CD4-positive, alpha-beta T cell (primary cell): ENCODE data around the gene LMF1. TPM values are rescaled to one million over a fixed set of nuclear protein-coding genes. Genes with fewer than 3 reads are reported as not detected.
"Not testable (repeated sequence)": the region's sequence is repeated elsewhere in the genome, so short reads cannot be mapped to it uniquely, and the experiment has no call there.

Source experiments
- ATAC-seq: fragments of 200-7000 bp; cut with Tn5 transposase; one replicate; pipeline ENCODE4 v1.10.0; 2022; ENCODE audit warnings: mild to moderate bottlenecking; ENCODE audit not compliant: poor library complexity
- CTCF ChIA-PET: fragments of 350-600 bp; sonication (Branson Sonifier 250); formaldehyde crosslinking; loops from one replicate; lab custom pipeline; 2021; ENCODE audit warnings: antibody characterized with exemption, inconsistent platforms; lab: Charles Lee
- POLR2A ChIA-PET: fragments of 350-600 bp; sonication (Branson Sonifier 250); formaldehyde crosslinking; loops from one replicate; lab custom pipeline; 2021; ENCODE audit warnings: antibody characterized with exemption, inconsistent platforms; lab: Charles Lee
- DNase-seq, 14 experiments: peaks; one replicate each; pipeline ENCODE4 v3.0.0-alpha.2; 2013 to 2020; ENCODE audit warnings: mixed read lengths in 2 of 14
- H3K27ac ChIP-seq, 2 donors: one replicate each; pipeline versions ENCODE4 v1.5.1 to v1.7.0; 2013; ENCODE audit warnings: low read length in 2 of 2, low read depth in 1 of 2, mild to moderate bottlenecking in 1 of 2
- H3K27me3 ChIP-seq, 2 experiments: 1 replicate in 1 of 2; 2 replicates in 1 of 2; pipeline versions ENCODE4 v1.6.1 to v1.7.0; 2013; ENCODE audit warnings: low read length in 2 of 2, control low read depth in 1 of 2, mild to moderate bottlenecking in 1 of 2, moderate library complexity in 1 of 2; ENCODE audit not compliant: insufficient read depth in 2 of 2, control insufficient read depth in 1 of 2
- H3K36me3 ChIP-seq: one replicate; pipeline ENCODE4 v1.6.1; 2013; ENCODE audit warnings: low read length, control low read depth; ENCODE audit not compliant: insufficient read depth
- H3K4me1 ChIP-seq: one replicate; pipeline ENCODE4 v1.6.1; 2013; ENCODE audit warnings: low read length, control low read depth; ENCODE audit not compliant: insufficient read depth
- H3K4me3 ChIP-seq: one replicate; pipeline ENCODE4 v1.5.1; 2013; ENCODE audit warnings: mild to moderate bottlenecking, low read length, moderate library complexity
- H3K9me3 ChIP-seq, 2 experiments: 1 replicate in 1 of 2; 2 replicates in 1 of 2; pipeline versions ENCODE4 v1.6.1 to v1.7.0; 2013; ENCODE audit warnings: low read length in 2 of 2, mild to moderate bottlenecking in 2 of 2, control low read depth in 1 of 2, moderate library complexity in 1 of 2; ENCODE audit not compliant: control insufficient read depth in 1 of 2, insufficient read depth in 1 of 2
- H3K27ac Mint-ChIP-seq: one replicate; pipeline ENCODE4 v1.8.0; 2020; ENCODE audit warnings: mixed read lengths
- H3K27me3 Mint-ChIP-seq: one replicate; pipeline ENCODE4 v1.8.0; 2021; ENCODE audit warnings: mixed read lengths
- H3K36me3 Mint-ChIP-seq: one replicate; pipeline ENCODE4 v1.8.0; 2021; ENCODE audit warnings: low read depth, mixed read lengths
- H3K4me1 Mint-ChIP-seq: one replicate; pipeline ENCODE4 v1.8.0; 2021; ENCODE audit warnings: low read depth, mixed read lengths
- H3K4me3 Mint-ChIP-seq: one replicate; pipeline ENCODE4 v1.8.0; 2020; ENCODE audit warnings: mild to moderate bottlenecking, mixed read lengths
- H3K9me3 Mint-ChIP-seq: one replicate; pipeline ENCODE4 v1.8.0; 2020; ENCODE audit warnings: mixed read lengths
- intact Hi-C, 2 experiments: fragments of 100-400 bp; cut with DNase I in 1 of 2; cut with micrococcal nuclease in 1 of 2; formaldehyde crosslinking; loops; one replicate each; pipeline versions ENCODE4 v1.15.1 to v1.9.0; 2023 to 2025; cut with DNase I, micrococcal nuclease
- total RNA-seq, 174 experiments: library from RNA in 2 of 174; stranded (reverse) in 2 of 174; gene quantifications; one replicate each; pipeline ENCODE4 v1.2.3 and lab custom pipeline; 2021 to 2026
- TF ChIP-seq, protein P1 (sequence below): fragments of 200-600 bp; IDR thresholded peaks from one replicate; pipeline ENCODE4 v1.8.0; 2022; ENCODE audit warnings: antibody characterized with exemption, mild to moderate bottlenecking

Gene LMF1
- total RNA-seq, 2 experiments from 2014 or later, result 26.8 to 27.6 TPM

GRCh38 chr16:883340-883739 lies 87.4 kb downstream of the LMF1 start:
- Histone ChIP-seq H3K4me3 (no peak overlapping the region), H3K4me1 (no peaks in the 10 kb centered on the region), H3K36me3 (peaks cover 4% of the 10 kb centered on the region), H3K27ac (no peak overlapping the region), H3K9me3 (peaks cover 19 to 21% of the 10 kb centered on the region in 2 experiments), H3K27me3 (no peaks in the 10 kb centered on the region)
- POLR2A ChIA-PET, result no interaction called here
- intact Hi-C loops, result no loop called here
- H3K27me3 Mint-ChIP-seq, result no peaks in the 10 kb centered on the region
- H3K27ac Mint-ChIP-seq, result no peak overlapping the region
- ATAC-seq (no peak), DNase-seq (no peak)
- CTCF ChIA-PET, result no interaction called here
- no peak overlapping the region for H3K4me3 Mint-ChIP-seq
- TF ChIP-seq, protein P1, sequence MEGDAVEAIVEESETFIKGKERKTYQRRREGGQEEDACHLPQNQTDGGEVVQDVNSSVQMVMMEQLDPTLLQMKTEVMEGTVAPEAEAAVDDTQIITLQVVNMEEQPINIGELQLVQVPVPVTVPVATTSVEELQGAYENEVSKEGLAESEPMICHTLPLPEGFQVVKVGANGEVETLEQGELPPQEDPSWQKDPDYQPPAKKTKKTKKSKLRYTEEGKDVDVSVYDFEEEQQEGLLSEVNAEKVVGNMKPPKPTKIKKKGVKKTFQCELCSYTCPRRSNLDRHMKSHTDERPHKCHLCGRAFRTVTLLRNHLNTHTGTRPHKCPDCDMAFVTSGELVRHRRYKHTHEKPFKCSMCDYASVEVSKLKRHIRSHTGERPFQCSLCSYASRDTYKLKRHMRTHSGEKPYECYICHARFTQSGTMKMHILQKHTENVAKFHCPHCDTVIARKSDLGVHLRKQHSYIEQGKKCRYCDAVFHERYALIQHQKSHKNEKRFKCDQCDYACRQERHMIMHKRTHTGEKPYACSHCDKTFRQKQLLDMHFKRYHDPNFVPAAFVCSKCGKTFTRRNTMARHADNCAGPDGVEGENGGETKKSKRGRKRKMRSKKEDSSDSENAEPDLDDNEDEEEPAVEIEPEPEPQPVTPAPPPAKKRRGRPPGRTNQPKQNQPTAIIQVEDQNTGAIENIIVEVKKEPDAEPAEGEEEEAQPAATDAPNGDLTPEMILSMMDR, result no peak
- no peaks in the 10 kb centered on the region for H3K9me3 Mint-ChIP-seq
- no peaks in the 10 kb centered on the region for H3K4me1 Mint-ChIP-seq
- peaks cover 4% of the 10 kb centered on the region for H3K36me3 Mint-ChIP-seq

DNA sequence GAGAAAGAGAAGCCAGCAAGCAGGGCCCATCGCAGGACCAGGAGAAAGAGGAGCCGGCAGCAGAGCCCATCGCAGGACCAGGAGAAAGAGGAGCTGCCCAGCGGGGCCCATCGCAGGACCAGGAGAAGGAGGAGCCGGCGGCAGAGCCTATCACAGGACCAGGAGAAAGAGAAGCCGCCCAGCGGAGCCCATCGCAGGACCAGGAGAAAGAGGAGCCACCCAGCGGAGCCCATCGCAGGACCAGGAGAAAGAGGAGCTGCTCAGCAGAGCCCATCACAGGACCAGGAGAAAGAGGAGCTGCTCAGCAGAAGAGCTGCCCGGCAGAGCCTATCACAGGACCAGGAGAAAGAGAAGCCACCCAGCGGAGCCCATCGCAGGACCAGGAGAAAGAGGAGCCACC lies 88.1 kb downstream of the LMF1 start:
- CTCF ChIA-PET, H3K4me1 Mint-ChIP-seq: not testable (repeated sequence)

DNA sequence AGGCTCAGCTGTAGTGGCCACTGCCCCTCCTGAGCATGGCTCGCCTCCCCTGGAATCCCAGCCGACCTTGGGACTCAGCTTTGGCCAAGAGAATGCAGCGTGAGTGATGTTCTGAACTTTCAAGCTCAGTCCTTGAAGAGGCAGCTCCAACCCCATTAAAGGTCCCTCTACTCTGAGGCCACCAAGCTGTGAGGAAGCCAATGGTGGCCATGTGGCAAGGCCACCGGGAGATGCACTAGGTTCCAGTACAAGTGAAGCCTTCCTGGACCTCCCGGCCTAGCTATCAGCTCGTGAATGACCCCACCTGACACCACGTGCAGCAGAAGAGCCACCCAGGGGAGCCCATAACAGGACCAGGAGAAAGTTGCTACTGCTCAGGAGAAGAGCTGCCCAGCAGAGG lies 88.5 kb downstream of the LMF1 start:
- TF ChIP-seq, protein P1, result no peak
- no peak for DNase-seq
- Mint-ChIP-seq H3K4me1 (no peaks in the 10 kb centered on the region), H3K36me3 (peaks cover 4% of the 10 kb centered on the region), H3K27me3 (no peaks in the 10 kb centered on the region), H3K27ac (no peak overlapping the region), H3K9me3 (no peaks in the 10 kb centered on the region), H3K4me3 (no peak overlapping the region)
- Histone ChIP-seq H3K4me1 (peaks cover 4% of the 10 kb centered on the region), H3K9me3 (peaks cover 15 to 21% of the 10 kb centered on the region in 2 experiments), H3K36me3 (peaks cover 2% of the 10 kb centered on the region), H3K27me3 (no peaks in the 10 kb centered on the region), H3K27ac (no peak overlapping the region), H3K4me3 (no peak overlapping the region)
- intact Hi-C loops, result no loop called here
- ChIA-PET POLR2A (no interaction called here), CTCF (no interaction called here)
- ATAC-seq, result no peak

More for the DNA sequence above, 88.1 kb downstream of the LMF1 start:
- H3K9me3 Mint-ChIP-seq, H3K4me3 Mint-ChIP-seq, H3K36me3 Mint-ChIP-seq, H3K27me3 Mint-ChIP-seq, H3K27ac Mint-ChIP-seq, H3K27me3 ChIP-seq, DNase-seq, H3K4me1 ChIP-seq, H3K27ac ChIP-seq, intact Hi-C loops, ATAC-seq, H3K36me3 ChIP-seq, H3K4me3 ChIP-seq, POLR2A ChIA-PET: not testable (repeated sequence)
- H3K9me3 ChIP-seq, result peaks cover 19 to 21% of the 10 kb centered on the region in 2 experiments
